Esophagus squamous epithelium (tissue), 4 donors: ENCODE data around the gene MYOZ2.

Experiments
- CTCF ChIP-seq, 6 experiments: fragments of 450-650 bp in 4 of 6; fragments of 200-600 bp in 2 of 6; sonication (generic) in 2 of 6; IDR thresholded peaks; one replicate each; pipeline ENCODE4 v1.5.1; 2016 to 2019; ENCODE audit warnings: antibody characterized with exemption in 6 of 6, mild to moderate bottlenecking in 4 of 6, moderate library complexity in 4 of 6
- POLR2A ChIP-seq, 4 donors: fragments of 450-650 bp; IDR thresholded peaks; one replicate each; pipeline ENCODE4 v1.6.1; 2017; ENCODE audit warnings: antibody characterized with exemption in 4 of 4, mild to moderate bottlenecking in 4 of 4, moderate library complexity in 3 of 4

DNA sequence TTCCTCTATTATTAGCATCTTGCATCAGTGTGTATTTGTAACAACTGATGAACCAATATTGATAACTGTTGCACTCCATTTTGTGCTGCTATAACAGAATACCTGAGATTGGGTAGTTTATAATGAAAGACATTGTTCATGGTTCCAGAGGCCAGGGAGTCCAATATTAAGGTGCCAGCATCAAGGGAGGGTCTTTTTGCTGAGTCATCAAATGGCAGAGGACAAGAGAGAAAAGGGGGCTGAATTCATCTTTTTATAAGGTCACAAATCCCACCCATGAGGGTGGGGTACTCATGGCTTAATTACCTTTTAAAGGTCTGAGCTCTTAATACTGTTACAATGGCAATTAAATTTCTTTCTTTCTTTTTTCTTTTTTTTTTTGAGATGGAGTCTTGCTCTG, 7.2 kb downstream of the MYOZ2 start:
- TF ChIP-seq CTCF (IDR thresholded peaks at IDR 0.05) (no peak), POLR2A (IDR thresholded peaks at IDR 0.05) (no peak)
